SK-N-SH treated with all-trans-retinoic acid at 6 μM for 48 hours (cell line): ENCODE measurements around the gene GJB3.

Source experiments
- ATAC-seq: fragments of 200-7000 bp; cut with Tn5 transposase; 3 replicates; pipeline ENCODE4 v1.9.1; 2020; ENCODE audit warnings: mild to moderate bottlenecking, moderate library complexity
- ARNTL ChIP-seq: fragments of 450-650 bp; formaldehyde crosslinking; IDR thresholded peaks from 2 replicates; pipeline ENCODE4 v1.5.0; 2020; ENCODE audit warnings: low read depth, mild to moderate bottlenecking, moderate library complexity, borderline replicate concordance
- BACH2 ChIP-seq: fragments of 250-450 bp; sonication (Bioruptor Pico); IDR thresholded peaks from 2 replicates; pipeline ENCODE4 v1.9.0; 2021; ENCODE audit warnings: mild to moderate bottlenecking, borderline replicate concordance
- CSDC2 ChIP-seq: fragments of 250-450 bp; sonication (Bioruptor Pico); IDR thresholded peaks from 2 replicates; pipeline ENCODE4 v1.5.0; 2020; ENCODE audit warnings: mild to moderate bottlenecking, moderate library complexity
- ESRRG ChIP-seq: fragments of 250-450 bp; sonication (Bioruptor Pico); IDR thresholded peaks from 2 replicates; pipeline ENCODE4 v1.6.1; 2021; ENCODE audit warnings: mild to moderate bottlenecking
- GLIS3 ChIP-seq: fragments of 250-450 bp; sonication (Bioruptor Pico); IDR thresholded peaks from 2 replicates; pipeline ENCODE4 v1.5.0; 2020; ENCODE audit warnings: mild to moderate bottlenecking, moderate library complexity
- OSR1 ChIP-seq: fragments of 250-450 bp; sonication (Bioruptor Pico); IDR thresholded peaks from 2 replicates; pipeline ENCODE4 v1.8.0; 2022; ENCODE audit warnings: moderate library complexity, mild to moderate bottlenecking, inconsistent platforms
- POU6F1 ChIP-seq: fragments of 250-450 bp; sonication (Bioruptor Pico); IDR thresholded peaks from 2 replicates; pipeline ENCODE4 v1.8.0; 2021; ENCODE audit warnings: low read depth, mild to moderate bottlenecking, moderate library complexity, borderline replicate concordance
- PPARA ChIP-seq: fragments of 250-450 bp; sonication (Bioruptor Pico); IDR thresholded peaks from 2 replicates; pipeline ENCODE4 v1.5.0; 2020; ENCODE audit warnings: mild to moderate bottlenecking, borderline replicate concordance
- RARB ChIP-seq: fragments of 250-450 bp; sonication (Bioruptor Pico); IDR thresholded peaks from 2 replicates; pipeline ENCODE4 v1.8.0; 2021; ENCODE audit warnings: mild to moderate bottlenecking, moderate library complexity
- SNAI2 ChIP-seq: fragments of 250-450 bp; sonication (Bioruptor Pico); IDR thresholded peaks from 2 replicates; pipeline ENCODE4 v1.5.0; 2020; ENCODE audit warnings: mild to moderate bottlenecking, moderate library complexity
- TCF4 ChIP-seq: fragments of 250-450 bp; sonication (Bioruptor Pico); IDR thresholded peaks from 2 replicates; pipeline ENCODE4 v1.8.0; 2021; ENCODE audit warnings: mild to moderate bottlenecking, moderate library complexity, borderline replicate concordance
- ZFP3 ChIP-seq: fragments of 250-450 bp; sonication (Bioruptor Pico); IDR thresholded peaks from 2 replicates; pipeline ENCODE4 v1.5.0; 2020; ENCODE audit warnings: mild to moderate bottlenecking, moderate library complexity
- ZNF8 ChIP-seq: fragments of 450-650 bp; formaldehyde crosslinking; IDR thresholded peaks from 2 replicates; pipeline ENCODE4 v1.5.0; 2020; ENCODE audit warnings: mild to moderate bottlenecking, moderate library complexity
- TF ChIP-seq, protein P1 (sequence below): fragments of 250-450 bp; sonication (Bioruptor Pico); IDR thresholded peaks from 2 replicates; pipeline ENCODE4 v1.5.0; 2020; ENCODE audit warnings: mild to moderate bottlenecking, moderate library complexity
- TF ChIP-seq, protein P2 (sequence below): fragments of 250-450 bp; sonication (Bioruptor Pico); IDR thresholded peaks from 2 replicates; pipeline ENCODE4 v1.5.1; 2020; ENCODE audit warnings: low read depth, mild to moderate bottlenecking, moderate library complexity
- TF ChIP-seq, protein P3 (sequence below): fragments of 250-450 bp; sonication (Bioruptor Pico); IDR thresholded peaks from 2 replicates; pipeline ENCODE4 v1.5.1; 2021; ENCODE audit warnings: mild to moderate bottlenecking, moderate library complexity

The GJB3 gene

GRCh38 chr1:34828611-34829010 lies 47.6 kb downstream of the GJB3 start (continued):
- TF ChIP-seq, protein P1, sequence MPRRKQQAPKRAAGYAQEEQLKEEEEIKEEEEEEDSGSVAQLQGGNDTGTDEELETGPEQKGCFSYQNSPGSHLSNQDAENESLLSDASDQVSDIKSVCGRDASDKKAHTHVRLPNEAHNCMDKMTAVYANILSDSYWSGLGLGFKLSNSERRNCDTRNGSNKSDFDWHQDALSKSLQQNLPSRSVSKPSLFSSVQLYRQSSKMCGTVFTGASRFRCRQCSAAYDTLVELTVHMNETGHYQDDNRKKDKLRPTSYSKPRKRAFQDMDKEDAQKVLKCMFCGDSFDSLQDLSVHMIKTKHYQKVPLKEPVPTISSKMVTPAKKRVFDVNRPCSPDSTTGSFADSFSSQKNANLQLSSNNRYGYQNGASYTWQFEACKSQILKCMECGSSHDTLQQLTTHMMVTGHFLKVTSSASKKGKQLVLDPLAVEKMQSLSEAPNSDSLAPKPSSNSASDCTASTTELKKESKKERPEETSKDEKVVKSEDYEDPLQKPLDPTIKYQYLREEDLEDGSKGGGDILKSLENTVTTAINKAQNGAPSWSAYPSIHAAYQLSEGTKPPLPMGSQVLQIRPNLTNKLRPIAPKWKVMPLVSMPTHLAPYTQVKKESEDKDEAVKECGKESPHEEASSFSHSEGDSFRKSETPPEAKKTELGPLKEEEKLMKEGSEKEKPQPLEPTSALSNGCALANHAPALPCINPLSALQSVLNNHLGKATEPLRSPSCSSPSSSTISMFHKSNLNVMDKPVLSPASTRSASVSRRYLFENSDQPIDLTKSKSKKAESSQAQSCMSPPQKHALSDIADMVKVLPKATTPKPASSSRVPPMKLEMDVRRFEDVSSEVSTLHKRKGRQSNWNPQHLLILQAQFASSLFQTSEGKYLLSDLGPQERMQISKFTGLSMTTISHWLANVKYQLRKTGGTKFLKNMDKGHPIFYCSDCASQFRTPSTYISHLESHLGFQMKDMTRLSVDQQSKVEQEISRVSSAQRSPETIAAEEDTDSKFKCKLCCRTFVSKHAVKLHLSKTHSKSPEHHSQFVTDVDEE (CRISPR knock-in tag) = no peak
- no peak for TF ChIP-seq ESRRG
- TF ChIP-seq SNAI2 (CRISPR knock-in tag) = no peak
- TF ChIP-seq ZFP3 (CRISPR knock-in tag) = no peak
- no peak for TF ChIP-seq RARB (CRISPR knock-in tag)

DNA sequence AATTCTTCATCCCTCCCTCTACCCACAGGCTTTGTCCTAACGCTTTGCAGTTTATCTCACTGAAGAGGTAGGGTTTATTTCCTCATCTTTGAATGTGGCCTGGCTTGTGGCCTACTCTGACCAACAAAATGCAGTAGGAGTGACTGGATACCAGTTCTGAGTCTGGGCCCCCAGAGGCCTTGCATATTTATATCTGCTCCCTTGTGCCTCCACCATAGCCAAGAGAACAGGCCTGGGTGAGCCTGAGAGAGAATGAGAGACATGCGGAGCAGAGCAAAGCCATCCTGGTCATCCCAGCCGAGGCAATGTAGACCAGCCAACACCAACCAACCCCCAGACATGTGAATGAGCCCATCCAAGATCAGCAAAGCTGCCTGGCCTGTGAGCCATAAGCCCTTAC lies 48.2 kb downstream of the GJB3 start:
- ATAC-seq = no peak
- TF ChIP-seq CSDC2 (no peak), ZFP3 (CRISPR knock-in tag) (no peak), ARNTL (CRISPR knock-in tag) (no peak), POU6F1 (CRISPR knock-in tag) (no peak)
- TF ChIP-seq, protein P2, sequence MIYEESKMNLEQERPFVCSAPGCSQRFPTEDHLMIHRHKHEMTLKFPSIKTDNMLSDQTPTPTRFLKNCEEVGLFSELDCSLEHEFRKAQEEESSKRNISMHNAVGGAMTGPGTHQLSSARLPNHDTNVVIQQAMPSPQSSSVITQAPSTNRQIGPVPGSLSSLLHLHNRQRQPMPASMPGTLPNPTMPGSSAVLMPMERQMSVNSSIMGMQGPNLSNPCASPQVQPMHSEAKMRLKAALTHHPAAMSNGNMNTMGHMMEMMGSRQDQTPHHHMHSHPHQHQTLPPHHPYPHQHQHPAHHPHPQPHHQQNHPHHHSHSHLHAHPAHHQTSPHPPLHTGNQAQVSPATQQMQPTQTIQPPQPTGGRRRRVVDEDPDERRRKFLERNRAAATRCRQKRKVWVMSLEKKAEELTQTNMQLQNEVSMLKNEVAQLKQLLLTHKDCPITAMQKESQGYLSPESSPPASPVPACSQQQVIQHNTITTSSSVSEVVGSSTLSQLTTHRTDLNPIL (CRISPR knock-in tag) = no peak

- ATAC-seq = no peak
- TF ChIP-seq PPARA (CRISPR knock-in tag) (no peak), TCF4 (no peak), ARNTL (CRISPR knock-in tag) (no peak), GLIS3 (CRISPR knock-in tag) (no peak), BACH2 (CRISPR knock-in tag) (no peak), SNAI2 (CRISPR knock-in tag) (no peak), POU6F1 (CRISPR knock-in tag) (no peak), OSR1 (no peak)
- TF ChIP-seq, protein P1 (CRISPR knock-in tag) = no peak
- TF ChIP-seq, protein P3, sequence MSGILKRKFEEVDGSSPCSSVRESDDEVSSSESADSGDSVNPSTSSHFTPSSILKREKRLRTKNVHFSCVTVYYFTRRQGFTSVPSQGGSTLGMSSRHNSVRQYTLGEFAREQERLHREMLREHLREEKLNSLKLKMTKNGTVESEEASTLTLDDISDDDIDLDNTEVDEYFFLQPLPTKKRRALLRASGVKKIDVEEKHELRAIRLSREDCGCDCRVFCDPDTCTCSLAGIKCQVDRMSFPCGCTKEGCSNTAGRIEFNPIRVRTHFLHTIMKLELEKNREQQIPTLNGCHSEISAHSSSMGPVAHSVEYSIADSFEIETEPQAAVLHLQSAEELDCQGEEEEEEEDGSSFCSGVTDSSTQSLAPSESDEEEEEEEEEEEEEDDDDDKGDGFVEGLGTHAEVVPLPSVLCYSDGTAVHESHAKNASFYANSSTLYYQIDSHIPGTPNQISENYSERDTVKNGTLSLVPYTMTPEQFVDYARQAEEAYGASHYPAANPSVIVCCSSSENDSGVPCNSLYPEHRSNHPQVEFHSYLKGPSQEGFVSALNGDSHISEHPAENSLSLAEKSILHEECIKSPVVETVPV (CRISPR knock-in tag) = no peak
- TF ChIP-seq, all 23 proteins: peak for 0
These were observed 50.8 kb downstream of the GJB3 start for GRCh38 chr1:34831721-34832246.

- no peak for ATAC-seq
- TF ChIP-seq ZNF8 (no peak), CSDC2 (no peak), RARB (CRISPR knock-in tag) (no peak), POU6F1 (CRISPR knock-in tag) (no peak)
- TF ChIP-seq, protein P1 (CRISPR knock-in tag) = no peak
- TF ChIP-seq, protein P2 (CRISPR knock-in tag) = no peak
These were observed 52.7 kb downstream of the GJB3 start for GRCh38 chr1:34833711-34834110.
